WTC11 (cell line): ENCODE results near the gene IFNA6.

Experiments
- CREM ChIP-seq: sonication (generic); formaldehyde crosslinking; IDR thresholded peaks from 2 replicates; pipeline ENCODE4 v1.8.1; 2022; ENCODE audit warnings: mild to moderate bottlenecking, missing genetic modification reagents, moderate library complexity
- CTCF ChIP-seq: fragments of 200-600 bp; IDR thresholded peaks from 2 replicates; pipeline ENCODE4 v1.8.0; 2022; ENCODE audit warnings: antibody characterized with exemption
- GABPB1 ChIP-seq: sonication (generic); formaldehyde crosslinking; IDR thresholded peaks from 2 replicates; pipeline ENCODE4 v1.8.1; 2023; ENCODE audit warnings: mild to moderate bottlenecking, missing genetic modification reagents
- PRRX2 ChIP-seq: fragments of 250-450 bp; sonication (Bioruptor Pico); IDR thresholded peaks from 2 replicates; pipeline ENCODE4 v1.8.0; 2021; ENCODE audit warnings: mild to moderate bottlenecking
- ZNF425 ChIP-seq: fragments of 250-450 bp; sonication (Bioruptor Pico); conservative IDR thresholded peaks from 2 replicates; pipeline ENCODE4 v1.9.0; 2021; ENCODE audit warnings: mild to moderate bottlenecking

- TF ChIP-seq ZNF425 (CRISPR knock-in tag): no peak
- no peak for TF ChIP-seq PRRX2
- TF ChIP-seq CTCF: no peak
- no peak for TF ChIP-seq GABPB1 (CRISPR knock-in tag)
- no peak for TF ChIP-seq CREM (CRISPR knock-in tag)
Measured at GRCh38 chr9:21340735-21341134, 10.0 kb downstream of the IFNA6 start.
